ENCODE data around the gene ZNF530. TPM values are rescaled to one million over a fixed set of nuclear protein-coding genes. Genes with fewer than 3 reads are reported as not detected.

ZNF530 gene
- total and polyA plus RNA-seq, 7 experiments from 2014 or later, result 2.0 to 10.9 (median 7.1) TPM

DNA sequence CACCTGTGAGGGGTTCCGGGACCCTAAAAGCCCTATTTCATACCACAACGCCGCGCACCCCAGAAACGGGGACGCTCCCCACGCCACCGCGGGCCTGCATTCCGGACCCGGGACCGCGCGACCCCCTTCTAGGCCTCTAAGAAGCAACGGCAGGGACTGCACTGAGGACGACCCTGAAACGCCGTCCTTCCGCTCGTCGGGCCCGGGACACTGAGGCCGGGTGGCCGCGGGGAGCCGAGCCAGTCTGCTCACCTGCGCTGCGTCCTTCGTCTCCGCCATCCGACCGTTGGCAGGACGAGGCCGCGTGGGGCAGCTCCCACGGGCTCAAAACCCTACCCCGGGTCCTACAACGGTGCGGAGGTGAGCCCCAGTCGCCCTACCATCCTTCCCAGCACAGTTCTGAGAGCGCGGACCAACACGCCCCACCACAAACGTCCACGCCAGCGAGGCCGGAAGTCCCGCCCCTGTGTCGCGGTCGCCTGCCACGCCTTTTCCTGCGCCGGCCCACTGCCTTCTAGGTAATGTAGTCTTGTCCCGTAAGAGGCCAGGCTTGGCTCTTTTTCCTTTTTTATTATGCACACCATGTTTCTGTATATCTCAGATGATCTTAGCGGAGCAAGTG, 40.2 kb upstream of the ZNF530 start, which contains the start of gene ZNF550:
Gene ZNF550 (minus strand): TSS at position 460 of the 622 bp plus-strand sequence. CDS start 181 bp downstream, at position 279.
- peaks cover 21 to 45% (median 33%) of the 10 kb centered on the region in 7 donors for H3K4me1 Mint-ChIP-seq
- peaks cover 0 to 16% (median 4%) of the 10 kb centered on the region in 5 donors for H3K27me3 Mint-ChIP-seq
- H3K27me3 ChIP-seq (ENCODE audit: control insufficient read depth in 2 of 2, insufficient read depth in 2 of 2, low read length in 2 of 2), result no peaks in the 10 kb centered on the region
- peaks cover 0 to 26% (median 6%) of the 10 kb centered on the region in 3 experiments for H3K9me3 ChIP-seq (ENCODE audit: control insufficient read depth in 2 of 3, low read length in 3 of 3)
- ATAC-seq, result peak; percentile 99
- peaks cover 16 to 19% of the 10 kb centered on the region in 2 donors for H3K4me1 ChIP-seq (ENCODE audit: control insufficient read depth in 2 of 2, insufficient read depth in 2 of 2, low read length in 2 of 2)
- peak; percentile 71 to 85 (median 84) for DNase-seq
- peak within 1 kb of the TSS; percentile 82 for H3K27ac ChIP-seq (ENCODE audit: low read depth, low read length)
- H3K9me3 Mint-ChIP-seq, result peaks cover 9 to 85% (median 40%) of the 10 kb centered on the region in 11 donors
- CTCF ChIA-PET, result no interaction called here
- peaks cover 27 to 56% (median 43%) of the 10 kb centered on the region in 5 donors for H3K36me3 Mint-ChIP-seq
- peak within 1 kb of the TSS; percentile 89 for H3K4me3 ChIP-seq (ENCODE audit: low read length)
- intact Hi-C loops (cut with micrococcal nuclease), result loop anchor here (1.0 to 2.0 kb wide), 14 partner anchors 19 to 443 kb away; partner anchors contain the start of genes ZNF134 (in 2 of the 2), ZNF416 (in 2 of the 2), ZNF419 (in 2 of the 2) and ZNF549 (in 2 of the 2)
- H3K27ac Mint-ChIP-seq, result peak within 1 kb of the TSS; percentile 81 to 96 (median 91)
- peaks cover 0 to 27% (median 18%) of the 10 kb centered on the region in 3 experiments for H3K36me3 ChIP-seq (ENCODE audit: control insufficient read depth in 2 of 3, insufficient read depth in 3 of 3, low read length in 3 of 3)
- POLR2A ChIA-PET, result interaction anchor here (0.8 to 1.5 kb wide), 4 partner anchors 32 to 443 kb away, joined by 3 to 4 read pairs (median 4); partner anchors contain the start of genes ZNF549 and ZNF606
- peak within 1 kb of the TSS; percentile 87 to 99 (median 98) for H3K4me3 Mint-ChIP-seq

DNA sequence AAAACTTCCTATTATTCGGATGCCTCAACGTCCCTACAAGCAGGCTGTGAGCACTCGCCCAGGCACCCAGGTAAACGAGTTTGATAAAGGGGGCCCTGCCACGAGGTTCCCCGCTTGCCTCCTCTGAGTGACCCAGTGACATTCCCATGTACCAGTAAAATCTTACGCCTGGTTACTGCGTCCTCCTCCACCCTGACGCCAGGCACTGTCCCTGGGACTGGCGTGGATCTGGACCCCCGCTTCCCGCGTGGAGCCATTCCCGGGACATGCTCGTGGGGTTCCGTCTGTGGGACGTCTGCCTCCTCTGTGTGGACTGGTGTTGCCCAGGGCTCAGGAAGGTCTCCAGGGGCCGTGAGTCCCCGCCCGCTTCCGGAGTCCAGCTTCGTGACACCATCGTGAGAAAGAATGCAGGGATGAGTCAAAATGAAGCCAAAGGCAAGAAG, 39.6 kb upstream of the ZNF530 start:
- ATAC-seq, result no peak

GRCh38 chr19:57563547-57563946, 36.1 kb upstream of the ZNF530 start:
- peaks cover 9 to 33% (median 28%) of the 10 kb centered on the region in 5 donors for H3K36me3 Mint-ChIP-seq
- peaks cover 14 to 89% (median 52%) of the 10 kb centered on the region in 11 donors for H3K9me3 Mint-ChIP-seq
- H3K27ac Mint-ChIP-seq, result no peak overlapping the region

More for the DNA sequence above, 39.6 kb upstream of the ZNF530 start:
- H3K4me1 Mint-ChIP-seq, result peaks cover 21 to 45% (median 33%) of the 10 kb centered on the region in 7 donors
- peaks cover 0 to 21% (median 12%) of the 10 kb centered on the region in 3 experiments for H3K36me3 ChIP-seq (ENCODE audit: control insufficient read depth in 2 of 3, insufficient read depth in 3 of 3, low read length in 3 of 3)
- H3K27me3 Mint-ChIP-seq, result peaks cover 0 to 16% (median 4%) of the 10 kb centered on the region in 5 donors
- peaks cover 16 to 19% of the 10 kb centered on the region in 2 donors for H3K4me1 ChIP-seq (ENCODE audit: control insufficient read depth in 2 of 2, insufficient read depth in 2 of 2, low read length in 2 of 2)
- H3K27ac Mint-ChIP-seq, result peak overlapping the region; percentile 81 to 96 (median 91)
- H3K36me3 Mint-ChIP-seq, result peaks cover 24 to 51% (median 37%) of the 10 kb centered on the region in 5 donors
- no peaks in the 10 kb centered on the region for H3K27me3 ChIP-seq (ENCODE audit: control insufficient read depth in 2 of 2, insufficient read depth in 2 of 2, low read length in 2 of 2)
- H3K4me3 ChIP-seq (ENCODE audit: low read length), result peak overlapping the region; percentile 89
- H3K4me3 Mint-ChIP-seq, result peak overlapping the region; percentile 87 to 99 (median 98)
- ChIA-PET POLR2A (interaction anchor here (1.5 kb wide), 1 partner anchor 443 kb away, joined by 3 read pairs; the partner anchor contains the start of gene ZNF606), CTCF (no interaction called here)
- intact Hi-C loops (cut with micrococcal nuclease), result no loop called here
- no peak for DNase-seq
- peaks cover 0 to 27% (median 2%) of the 10 kb centered on the region in 3 experiments for H3K9me3 ChIP-seq (ENCODE audit: control insufficient read depth in 2 of 3, low read length in 3 of 3)
- peak overlapping the region; percentile 82 for H3K27ac ChIP-seq (ENCODE audit: low read depth, low read length)
- H3K9me3 Mint-ChIP-seq, result peaks cover 9 to 85% (median 38%) of the 10 kb centered on the region in 11 donors

GRCh38 chr19:57566396-57567265, 33.1 kb upstream of the ZNF530 start:
- no peak for DNase-seq
- Mint-ChIP-seq H3K4me1 (no peaks in the 10 kb centered on the region), H3K27ac (no peak overlapping the region), H3K27me3 (peaks cover 0 to 8% (median 4%) of the 10 kb centered on the region in 5 donors), H3K9me3 (peaks cover 20 to 100% (median 59%) of the 10 kb centered on the region in 11 donors), H3K36me3 (peaks cover 5 to 28% (median 26%) of the 10 kb centered on the region in 5 donors), H3K4me3 (no peak overlapping the region)
- no peak overlapping the region for H3K27ac ChIP-seq (ENCODE audit: low read depth, low read length)
- ChIA-PET POLR2A (interaction anchor here (0.7 kb wide), 1 partner anchor 12 kb away, joined by 3 read pairs; the partner anchor contains the start of gene ZNF416), CTCF (no interaction called here)
- H3K4me1 ChIP-seq (ENCODE audit: control insufficient read depth in 2 of 2, insufficient read depth in 2 of 2, low read length in 2 of 2), result no peaks in the 10 kb centered on the region
- intact Hi-C loops (cut with micrococcal nuclease), result no loop called here
- H3K27me3 ChIP-seq (ENCODE audit: control insufficient read depth in 2 of 2, insufficient read depth in 2 of 2, low read length in 2 of 2), result no peaks in the 10 kb centered on the region
- H3K9me3 ChIP-seq (ENCODE audit: control insufficient read depth in 2 of 3, low read length in 3 of 3), result peaks cover 19 to 81% (median 35%) of the 10 kb centered on the region in 3 experiments
- ATAC-seq, result no peak
- H3K4me3 ChIP-seq (ENCODE audit: low read length), result no peak overlapping the region
- H3K36me3 ChIP-seq (ENCODE audit: control insufficient read depth in 2 of 3, insufficient read depth in 3 of 3, low read length in 3 of 3), result peaks cover 0 to 6% (median 0%) of the 10 kb centered on the region in 3 experiments

More at GRCh38 chr19:57563547-57563946, 36.1 kb upstream of the ZNF530 start:
- Mint-ChIP-seq H3K4me1 (peaks cover 9 to 24% (median 19%) of the 10 kb centered on the region in 7 donors), H3K4me3 (no peak overlapping the region), H3K27me3 (peaks cover 0 to 16% (median 4%) of the 10 kb centered on the region in 5 donors)
- Histone ChIP-seq H3K4me3 (ENCODE audit: low read length) (no peak overlapping the region), H3K36me3 (ENCODE audit: control insufficient read depth in 2 of 3, insufficient read depth in 3 of 3, low read length in 3 of 3) (peaks cover 0 to 6% (median 0%) of the 10 kb centered on the region in 3 experiments), H3K4me1 (ENCODE audit: control insufficient read depth in 2 of 2, insufficient read depth in 2 of 2, low read length in 2 of 2) (peaks cover 10 to 11% of the 10 kb centered on the region in 2 donors), H3K27me3 (ENCODE audit: control insufficient read depth in 2 of 2, insufficient read depth in 2 of 2, low read length in 2 of 2) (no peaks in the 10 kb centered on the region), H3K27ac (ENCODE audit: low read depth, low read length) (no peak overlapping the region), H3K9me3 (ENCODE audit: control insufficient read depth in 2 of 3, low read length in 3 of 3) (peaks cover 10 to 50% (median 15%) of the 10 kb centered on the region in 3 experiments)
- ATAC-seq (no peak), DNase-seq (no peak)
- CTCF ChIA-PET, result no interaction called here
- POLR2A ChIA-PET, result no interaction called here
- intact Hi-C loops (cut with micrococcal nuclease), result no loop called here

DNA sequence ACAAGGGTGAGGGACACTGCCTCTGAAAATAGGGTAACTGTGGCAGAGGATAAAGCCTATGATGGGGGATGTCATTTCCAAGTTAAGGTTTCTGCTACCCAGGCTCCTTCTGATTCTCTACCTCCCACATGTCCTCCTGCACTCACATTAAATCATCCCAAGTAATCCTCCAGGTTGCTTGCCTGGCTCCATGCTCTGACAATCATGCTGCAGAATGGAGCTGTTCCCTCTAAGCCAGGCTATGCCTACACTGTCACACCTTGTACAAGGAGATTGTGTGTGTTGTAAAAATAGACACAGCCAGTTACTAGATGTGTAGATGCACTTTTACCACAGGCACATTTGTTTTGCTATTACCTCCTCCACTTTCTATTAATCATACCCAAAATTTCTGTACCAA, 29.0 kb upstream of the ZNF530 start:
- ChIA-PET CTCF (no interaction called here), POLR2A (interaction anchor here (1.0 kb wide), 1 partner anchor 9 kb away, joined by 3 read pairs; no protein-coding TSS in a partner anchor)
- H3K27me3 Mint-ChIP-seq, result no peaks in the 10 kb centered on the region
- Histone ChIP-seq H3K27me3 (ENCODE audit: control insufficient read depth in 2 of 2, insufficient read depth in 2 of 2, low read length in 2 of 2) (no peaks in the 10 kb centered on the region), H3K27ac (ENCODE audit: low read depth, low read length) (no peak overlapping the region), H3K36me3 (ENCODE audit: control insufficient read depth in 2 of 3, insufficient read depth in 3 of 3, low read length in 3 of 3) (peaks cover 16 to 47% (median 33%) of the 10 kb centered on the region in 3 experiments), H3K4me1 (ENCODE audit: control insufficient read depth in 2 of 2, insufficient read depth in 2 of 2, low read length in 2 of 2) (no peaks in the 10 kb centered on the region), H3K4me3 (ENCODE audit: low read length) (no peak overlapping the region), H3K9me3 (ENCODE audit: control insufficient read depth in 2 of 3, low read length in 3 of 3) (peaks cover 32 to 98% (median 71%) of the 10 kb centered on the region in 3 experiments)
- ATAC-seq, result no peak
- peaks cover 40 to 61% (median 47%) of the 10 kb centered on the region in 5 donors for H3K36me3 Mint-ChIP-seq
- no peak overlapping the region for H3K4me3 Mint-ChIP-seq
- H3K4me1 Mint-ChIP-seq, result peaks cover 0 to 2% (median 0%) of the 10 kb centered on the region in 7 donors
- no peak for DNase-seq
- intact Hi-C loops (cut with micrococcal nuclease), result loop anchor here (10.0 kb wide), 3 partner anchors 244 to 1256 kb away; partner anchors contain the start of genes ZNF329 (in 1 of the 2), ZNF552 (in 1 of the 2) and ZSCAN5A (in 1 of the 2)
- peaks cover 12 to 100% (median 72%) of the 10 kb centered on the region in 11 donors for H3K9me3 Mint-ChIP-seq
- no peak overlapping the region for H3K27ac Mint-ChIP-seq
